Fibroblast of skin of right biceps (primary cell): ENCODE measurements around the gene CHEK2.
A peak's percentile ranks its signal among the peaks of the same experiment; 100 is the strongest.
"Not testable (repeated sequence)": the region's sequence is repeated elsewhere in the genome, so short reads cannot be mapped to it uniquely, and the experiment has no call there.

Experiments used
- DNase-seq: peaks from one replicate; pipeline ENCODE4 v3.0.0-alpha.2; 2013

The CHEK2 gene

DNA sequence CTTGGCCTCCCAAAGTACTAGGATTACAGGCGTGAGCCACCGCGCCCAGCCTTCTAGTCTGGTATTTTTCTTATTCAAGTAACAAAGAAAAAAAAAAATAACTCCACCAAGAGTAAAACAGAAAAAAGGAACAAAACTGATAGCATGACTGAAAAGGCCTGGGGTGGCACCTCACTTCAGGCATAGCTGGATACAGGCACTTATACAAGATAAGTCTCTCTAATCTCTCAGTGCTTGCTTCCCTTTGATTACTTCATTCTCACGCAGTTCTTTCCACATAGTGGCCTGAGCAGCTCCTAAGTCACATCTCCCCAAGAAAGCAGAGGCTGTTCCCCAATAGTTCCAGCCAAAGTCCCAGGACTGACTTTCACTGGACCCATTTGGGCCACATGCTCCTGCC is 58.7 kb downstream of the CHEK2 start:
- DNase-seq, result not testable (repeated sequence)

- DNase-seq, result peak; percentile 30
Observed at GRCh38 chr22:28680813-28681490, 60.7 kb downstream of the CHEK2 start.

GRCh38 chr22:28679611-28680287 is 61.9 kb downstream of the CHEK2 start, which contains the start of gene TTC28:
TSS of gene TTC28 (minus strand) at chr22:28679840. CDS start at chr22:28679723, 117 bp downstream.
- peak; percentile 89 for DNase-seq

- DNase-seq, result peak; percentile 28
Observed at GRCh38 chr22:28678778-28679610, 62.6 kb downstream of the CHEK2 start.

DNA sequence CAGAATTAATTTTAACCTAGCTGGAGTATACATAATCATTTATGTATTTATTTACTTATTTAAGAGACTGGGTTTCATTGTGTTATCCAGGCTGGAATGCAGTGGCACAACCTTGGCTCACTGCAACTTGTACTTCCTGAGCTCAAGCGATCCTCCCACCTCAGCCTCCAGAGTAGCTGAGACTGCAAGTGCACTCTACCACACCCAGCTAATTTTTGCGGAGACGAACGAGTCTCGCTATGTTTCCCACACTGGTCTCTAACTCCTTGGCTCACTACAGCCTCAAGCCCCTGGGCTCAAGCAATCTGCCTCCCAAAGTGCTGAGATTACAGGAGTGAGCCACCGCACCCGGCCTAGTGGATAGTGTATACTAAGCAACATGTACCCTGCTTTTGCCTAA is 63.5 kb downstream of the CHEK2 start:
- DNase-seq, result not testable (repeated sequence)

DNA sequence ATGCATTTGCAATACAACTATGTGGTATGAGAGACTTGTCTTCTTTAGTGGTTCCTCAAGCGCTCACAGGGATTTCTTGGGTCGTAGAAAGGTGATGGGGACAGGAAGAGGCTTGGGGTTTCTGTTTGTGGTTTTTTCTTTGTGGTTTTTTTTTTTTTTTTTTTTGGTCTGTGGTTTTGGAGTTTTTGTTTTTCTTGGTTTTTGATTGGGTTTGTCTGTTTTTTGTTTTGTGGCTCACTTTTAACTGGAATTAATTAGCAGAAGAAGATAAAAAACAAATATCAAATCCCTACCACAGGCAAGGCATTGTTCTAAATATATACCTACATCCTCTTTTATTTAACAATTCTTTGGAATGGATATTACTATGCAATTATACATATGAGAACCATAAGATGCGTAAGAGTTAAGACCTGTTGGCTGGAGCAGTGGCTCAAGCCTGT is 67.5 kb downstream of the CHEK2 start:
- peak; percentile 80 for DNase-seq

GRCh38 chr22:28670756-28671155 is 70.9 kb downstream of the CHEK2 start:
- peak; percentile 51 for DNase-seq

DNA sequence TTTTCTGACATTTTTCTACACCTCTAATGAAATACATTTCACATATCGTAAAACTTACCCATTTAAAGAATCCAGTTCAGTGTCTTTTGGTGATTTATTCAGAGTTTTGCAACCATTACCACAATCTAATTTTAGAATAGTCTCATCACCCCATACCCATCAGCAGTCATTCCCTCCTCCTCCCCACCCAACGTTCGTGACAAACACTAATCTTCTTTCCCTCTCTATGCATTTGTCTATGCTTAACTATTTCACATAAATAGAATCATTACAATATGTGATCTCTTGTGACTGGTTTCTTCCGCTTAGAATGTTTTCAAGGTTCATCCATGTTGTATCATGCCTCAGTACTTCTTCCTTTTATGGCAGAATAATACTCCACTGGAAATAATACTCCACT is 71.5 kb downstream of the CHEK2 start:
- DNase-seq, result peak; percentile 85

DNA sequence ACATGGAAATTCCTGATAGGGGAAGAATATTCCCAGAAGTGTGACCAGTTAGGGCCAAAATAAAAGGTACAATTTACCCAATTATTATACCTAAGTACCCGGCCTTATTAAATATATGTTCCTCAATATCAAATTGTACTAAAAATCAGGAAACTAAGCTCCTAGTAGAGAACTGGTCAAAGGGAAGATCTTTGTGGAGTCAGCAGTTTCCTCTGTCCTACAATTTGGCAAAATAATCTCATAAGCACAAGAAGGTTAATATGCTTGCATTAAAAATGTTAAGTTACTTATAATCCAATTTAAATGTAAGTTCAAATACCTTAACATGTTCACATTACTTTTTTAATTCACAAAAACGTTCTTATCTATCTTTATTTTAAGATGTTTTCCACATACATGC is 72.2 kb downstream of the CHEK2 start:
- no peak for DNase-seq

DNA sequence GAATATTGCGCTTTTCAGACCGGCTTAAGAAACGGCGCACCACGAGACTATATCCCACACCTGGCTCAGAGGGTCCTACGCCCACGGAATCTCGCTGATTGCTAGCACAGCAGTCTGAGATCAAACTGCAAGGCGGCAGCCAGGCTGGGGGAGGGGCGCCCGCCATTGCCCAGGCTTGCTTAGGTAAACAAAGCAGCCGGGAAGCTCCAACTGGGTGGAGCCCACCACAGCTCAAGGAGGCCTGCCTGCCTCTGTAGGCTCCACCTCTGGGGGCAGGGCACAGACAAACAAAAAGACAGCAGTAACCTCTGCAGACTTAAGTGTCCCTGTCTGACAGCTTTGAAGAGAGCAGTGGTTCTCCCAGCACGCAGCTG is 78.1 kb downstream of the CHEK2 start:
- not testable (repeated sequence) for DNase-seq

DNA sequence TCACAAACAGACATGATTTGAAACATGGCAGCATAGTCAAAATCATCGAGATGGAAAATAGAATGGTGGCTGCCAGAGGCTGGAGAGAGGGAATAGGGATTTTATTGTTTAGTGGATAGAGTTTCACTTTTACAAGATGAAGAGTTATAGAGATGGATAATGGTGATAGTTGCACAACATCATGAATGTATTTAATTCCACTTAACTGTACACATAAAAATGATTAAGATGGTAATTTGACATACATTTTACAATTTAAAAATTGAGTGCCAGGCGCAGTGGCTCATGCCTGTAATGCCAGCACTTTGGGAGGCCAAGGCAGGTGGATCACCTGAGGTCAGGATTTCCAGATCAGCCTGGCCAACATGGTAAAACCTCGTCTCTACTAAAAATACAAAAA is 83.2 kb downstream of the CHEK2 start:
- no peak for DNase-seq

DNA sequence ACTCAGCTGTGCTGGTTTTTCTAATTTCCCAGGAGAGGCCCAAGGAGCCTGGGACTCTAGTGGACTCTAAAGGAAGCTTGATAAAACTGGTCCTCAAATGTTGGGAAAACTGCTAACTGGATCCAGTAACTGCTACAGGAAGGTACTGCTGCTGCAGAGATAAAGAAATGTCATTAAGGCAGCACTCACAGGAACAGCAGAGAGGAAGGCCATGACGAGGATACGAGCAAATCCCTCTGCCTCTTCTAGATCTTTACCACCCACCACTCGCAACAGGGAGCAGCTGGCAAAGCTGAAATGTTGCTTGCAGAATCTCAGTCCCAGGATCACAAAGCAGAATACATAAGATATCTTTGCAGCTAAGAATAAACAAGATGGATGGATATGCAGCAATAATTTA is 85.4 kb downstream of the CHEK2 start:
- DNase-seq, result no peak

DNA sequence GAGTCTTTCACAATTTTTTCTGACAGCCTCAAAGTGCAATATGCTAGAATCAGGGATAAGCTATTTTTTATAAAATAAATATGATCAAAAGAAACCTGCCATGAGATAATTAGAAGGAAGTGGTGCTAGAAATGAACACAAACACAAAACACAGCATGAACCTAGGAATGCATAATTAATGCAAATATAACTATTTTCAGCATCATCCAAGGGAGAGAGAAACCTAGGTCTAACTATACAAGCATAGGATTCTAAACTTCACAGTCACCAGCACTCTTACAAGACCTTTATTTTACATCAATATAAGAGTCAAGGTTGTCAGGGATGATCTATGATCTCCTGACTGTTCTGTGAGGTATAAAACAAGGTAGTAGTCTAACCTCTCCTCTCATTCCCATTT is 91.2 kb downstream of the CHEK2 start:
- DNase-seq, result no peak

DNA sequence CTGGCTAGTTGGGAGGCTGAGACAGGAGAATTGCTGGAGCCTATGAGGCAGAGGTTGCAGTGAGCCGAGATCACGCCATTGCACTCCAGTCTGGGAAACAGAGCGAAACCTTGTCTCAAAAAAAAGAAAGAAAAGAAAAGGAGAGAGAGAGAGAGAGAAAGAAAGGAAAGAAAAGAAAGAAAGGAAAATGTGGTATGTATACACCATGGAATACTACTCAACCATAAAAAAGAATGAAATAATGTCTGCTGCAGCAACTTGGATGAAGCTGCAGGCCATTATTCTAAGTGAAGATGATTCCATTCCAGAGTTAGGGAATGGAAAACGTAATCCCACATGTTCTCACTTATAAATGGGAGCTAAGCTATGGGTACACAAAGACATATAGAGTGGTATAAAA is 92.8 kb downstream of the CHEK2 start:
- no peak for DNase-seq

DNA sequence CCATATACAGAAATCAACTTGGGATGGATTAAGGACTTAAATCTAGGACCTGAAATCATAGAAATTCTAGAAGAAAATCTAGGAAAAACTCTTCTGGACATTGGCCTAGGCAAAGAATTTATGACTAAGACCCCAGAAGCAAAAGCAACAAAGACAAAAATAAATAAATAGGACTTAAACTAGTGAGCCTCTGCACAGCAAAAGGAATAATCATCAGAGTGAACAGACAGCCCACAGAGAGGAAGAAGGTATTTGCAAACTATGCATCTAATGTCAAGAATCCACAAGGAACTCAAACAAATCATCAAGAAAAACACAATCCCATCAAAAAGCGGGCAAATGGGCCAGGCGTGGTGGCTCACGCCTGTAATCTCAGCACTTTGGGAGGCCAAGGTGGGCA is 94.4 kb downstream of the CHEK2 start:
- DNase-seq, result no peak

DNA sequence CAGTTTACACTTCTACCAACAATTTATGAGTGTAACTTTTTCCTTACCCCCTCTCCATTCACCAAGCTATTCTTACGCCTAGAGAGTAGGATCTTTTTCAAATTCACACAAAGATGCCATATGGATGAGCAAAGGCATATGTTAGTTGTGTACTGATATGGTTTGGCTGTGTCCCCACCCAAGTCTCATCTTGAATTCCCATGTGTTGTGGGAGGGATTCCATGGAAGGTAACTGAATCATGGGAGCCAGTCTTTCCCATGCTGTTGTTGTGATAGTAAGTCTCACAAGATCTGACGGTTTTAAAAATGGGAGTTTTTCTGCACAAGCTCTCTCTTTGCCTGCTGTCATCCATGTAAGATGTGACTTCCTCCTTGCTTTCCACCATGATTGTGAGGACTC is 102.3 kb downstream of the CHEK2 start:
- no peak for DNase-seq
